Body of pancreas (tissue), 4 donors: ENCODE data around the gene UBAC2. TPM values are rescaled to one million over a fixed set of nuclear protein-coding genes. Genes with fewer than 3 reads are reported as not detected.

ENCODE experiments used
- ATAC-seq: fragments of 150-250 bp; one replicate; pipeline ENCODE4 v1.9.1; 2016
- DNase-seq, 4 donors: peaks; one replicate each; pipeline ENCODE4 v3.0.0-alpha.2; 2019
- H3K27ac ChIP-seq, 4 donors: fragments of 200-600 bp; sonication (generic); 1 replicate in 3 of 4; 2 replicates in 1 of 4; pipeline versions ENCODE4 v1.5.1 to v1.6.1; 2016 to 2019; ENCODE audit warnings: mild to moderate bottlenecking in 1 of 4, mixed read lengths in 1 of 4, moderate library complexity in 1 of 4
- H3K27me3 ChIP-seq, 2 donors: fragments of 200-600 bp; sonication (generic); one replicate each; pipeline ENCODE4 v1.6.0; 2016; ENCODE audit warnings: mild to moderate bottlenecking in 1 of 2
- H3K36me3 ChIP-seq, 2 donors: fragments of 200-600 bp; sonication (generic); replicated peaks in 1 of 2; 2 replicates each; pipeline ENCODE4 v1.5.1; 2016; ENCODE audit warnings: low read depth in 2 of 2; ENCODE audit not compliant: insufficient read depth in 1 of 2
- H3K4me1 ChIP-seq: fragments of 200-600 bp; sonication (generic); one replicate; pipeline ENCODE4 v1.6.0; 2016
- H3K4me3 ChIP-seq, 2 donors: fragments of 200-600 bp; sonication (generic); 1 replicate in 1 of 2; 2 replicates in 1 of 2; pipeline ENCODE4 v1.5.1; 2016 to 2019
- H3K9me3 ChIP-seq, 3 donors: fragments of 200-600 bp; sonication (generic); 1 replicate in 2 of 3; 2 replicates in 1 of 3; pipeline ENCODE4 v1.5.1; 2016
- POLR2A ChIP-seq, 3 donors: fragments of 450-650 bp; IDR thresholded peaks; one replicate each; pipeline ENCODE4 v1.6.1; 2016; ENCODE audit warnings: antibody characterized with exemption in 3 of 3, mild to moderate bottlenecking in 2 of 3
- WGBS, 2 donors: methylation state at CpG; one replicate each; pipeline ENCODE4 v1.1.5; 2017; 5-methylcytosine and 5-hydroxymethylcytosine counted together
- intact Hi-C: fragments of 100-400 bp; cut with DNase I; formaldehyde crosslinking; loops from one replicate; pipeline ENCODE4 v1.15.1; 2023
- total RNA-seq, 2 donors: library from RNA; depleted of rRNA; stranded (reverse); fragments of >200 nt; gene quantifications; one replicate each; pipeline ENCODE4 v1.1.0, GENCODE V29; 2016
- TF ChIP-seq, protein P1 (sequence below), 7 experiments: fragments of 450-650 bp in 4 of 7; fragments of 200-600 bp in 3 of 7; sonication (generic) in 3 of 7; IDR thresholded peaks; one replicate each; pipeline ENCODE4 v1.5.1; 2016 to 2019; ENCODE audit warnings: antibody characterized with exemption in 7 of 7

Gene UBAC2
- total RNA-seq, 2 donors from 2014 or later = 21.4 to 27.2 TPM

GRCh38 chr13:99155821-99156220 lies 44.8 kb upstream of the UBAC2 start:
- no peak for ATAC-seq
- H3K4me1 ChIP-seq = no peaks in the 10 kb centered on the region
- DNase-seq = no peak
- H3K36me3 ChIP-seq = no peaks in the 10 kb centered on the region
- no peak for TF ChIP-seq POLR2A (IDR thresholded peaks at IDR 0.05)
- TF ChIP-seq, protein P1, sequence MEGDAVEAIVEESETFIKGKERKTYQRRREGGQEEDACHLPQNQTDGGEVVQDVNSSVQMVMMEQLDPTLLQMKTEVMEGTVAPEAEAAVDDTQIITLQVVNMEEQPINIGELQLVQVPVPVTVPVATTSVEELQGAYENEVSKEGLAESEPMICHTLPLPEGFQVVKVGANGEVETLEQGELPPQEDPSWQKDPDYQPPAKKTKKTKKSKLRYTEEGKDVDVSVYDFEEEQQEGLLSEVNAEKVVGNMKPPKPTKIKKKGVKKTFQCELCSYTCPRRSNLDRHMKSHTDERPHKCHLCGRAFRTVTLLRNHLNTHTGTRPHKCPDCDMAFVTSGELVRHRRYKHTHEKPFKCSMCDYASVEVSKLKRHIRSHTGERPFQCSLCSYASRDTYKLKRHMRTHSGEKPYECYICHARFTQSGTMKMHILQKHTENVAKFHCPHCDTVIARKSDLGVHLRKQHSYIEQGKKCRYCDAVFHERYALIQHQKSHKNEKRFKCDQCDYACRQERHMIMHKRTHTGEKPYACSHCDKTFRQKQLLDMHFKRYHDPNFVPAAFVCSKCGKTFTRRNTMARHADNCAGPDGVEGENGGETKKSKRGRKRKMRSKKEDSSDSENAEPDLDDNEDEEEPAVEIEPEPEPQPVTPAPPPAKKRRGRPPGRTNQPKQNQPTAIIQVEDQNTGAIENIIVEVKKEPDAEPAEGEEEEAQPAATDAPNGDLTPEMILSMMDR (IDR thresholded peaks at IDR 0.05) = no peak
- WGBS, 2 donors = 82 to 85% methylated on average over 4 to 5 of the region's 5 CpGs
- no peak overlapping the region for H3K27ac ChIP-seq
- no peaks in the 10 kb centered on the region for H3K27me3 ChIP-seq
- H3K9me3 ChIP-seq = no peaks in the 10 kb centered on the region
- intact Hi-C loops = no loop called here
- H3K4me3 ChIP-seq = no peak overlapping the region

- no peak for ATAC-seq
Observed at GRCh38 chr13:99157046-99157445, 43.6 kb upstream of the UBAC2 start.

DNA sequence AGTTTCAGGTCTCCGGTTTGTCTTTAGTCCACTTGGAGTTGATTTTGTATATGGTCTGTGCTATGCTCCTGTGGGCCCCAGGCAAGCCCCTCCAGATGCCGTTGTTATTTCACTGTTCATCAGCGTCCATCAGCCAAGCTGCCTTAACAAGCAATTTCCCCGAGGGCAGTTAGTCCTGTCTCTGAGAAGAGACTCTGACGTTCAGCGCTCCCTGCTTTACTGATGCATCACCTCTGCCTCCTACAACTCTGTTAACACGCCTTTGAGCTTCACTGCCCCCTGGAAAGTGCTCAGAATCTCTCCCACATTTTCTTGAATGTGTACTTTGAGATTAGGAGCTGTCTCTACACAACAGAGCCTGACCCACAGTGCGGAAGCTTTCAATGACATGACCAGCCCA lies 41.8 kb upstream of the UBAC2 start:
- Histone ChIP-seq H3K9me3 (no peaks in the 10 kb centered on the region), H3K4me3 (no peak overlapping the region), H3K27ac (no peak overlapping the region), H3K27me3 (no peaks in the 10 kb centered on the region), H3K36me3 (no peaks in the 10 kb centered on the region), H3K4me1 (no peaks in the 10 kb centered on the region)
- ATAC-seq (no peak), DNase-seq (no peak)
- TF ChIP-seq, protein P1 (IDR thresholded peaks at IDR 0.05) = no peak
- TF ChIP-seq POLR2A (IDR thresholded peaks at IDR 0.05) = no peak
- intact Hi-C loops = no loop called here
- WGBS, 2 donors = 60 to 69% methylated on average over 8 of the region's 8 CpGs

More at GRCh38 chr13:99157046-99157445, 43.6 kb upstream of the UBAC2 start:
- Histone ChIP-seq H3K27ac (no peak overlapping the region), H3K9me3 (no peaks in the 10 kb centered on the region), H3K36me3 (no peaks in the 10 kb centered on the region), H3K4me1 (no peaks in the 10 kb centered on the region), H3K27me3 (no peaks in the 10 kb centered on the region), H3K4me3 (no peak overlapping the region)
- DNase-seq = no peak
- 69% methylated on average over 5 of the region's 5 CpGs for WGBS, 2 donors
- no peak for TF ChIP-seq POLR2A (IDR thresholded peaks at IDR 0.05)
- TF ChIP-seq, protein P1 (IDR thresholded peaks at IDR 0.05) = no peak
- intact Hi-C loops = no loop called here

- TF ChIP-seq, protein P1 (IDR thresholded peaks at IDR 0.05) = no peak
- no peak for TF ChIP-seq POLR2A (IDR thresholded peaks at IDR 0.05)
Observed at GRCh38 chr13:99159331-99160061, 41.2 kb upstream of the UBAC2 start.

GRCh38 chr13:99160415-99160814 lies 40.2 kb upstream of the UBAC2 start:
- Histone ChIP-seq H3K36me3 (no peaks in the 10 kb centered on the region), H3K27ac (no peak overlapping the region), H3K4me1 (no peaks in the 10 kb centered on the region), H3K27me3 (no peaks in the 10 kb centered on the region), H3K9me3 (no peaks in the 10 kb centered on the region), H3K4me3 (no peak overlapping the region)
- TF ChIP-seq, protein P1 (IDR thresholded peaks at IDR 0.05) = no peak
- TF ChIP-seq POLR2A (IDR thresholded peaks at IDR 0.05) = no peak
- intact Hi-C loops = no loop called here
- no peak for ATAC-seq
- 81% methylated on average over 4 of the region's 4 CpGs for WGBS, 2 donors
- DNase-seq = no peak

More at GRCh38 chr13:99159331-99160061, 41.2 kb upstream of the UBAC2 start:
- Histone ChIP-seq H3K27me3 (no peaks in the 10 kb centered on the region), H3K4me1 (no peaks in the 10 kb centered on the region), H3K9me3 (no peaks in the 10 kb centered on the region), H3K36me3 (no peaks in the 10 kb centered on the region), H3K4me3 (no peak overlapping the region), H3K27ac (no peak overlapping the region)
- ATAC-seq (no peak), DNase-seq (no peak)
- intact Hi-C loops = no loop called here
- 38 to 42% methylated on average over 8 of the region's 8 CpGs for WGBS, 2 donors
